Fibroblast of lung (primary cell): Measurements from ENCODE around the gene ESPN. TPM values are rescaled to one million over a fixed set of nuclear protein-coding genes. Genes with fewer than 3 reads are reported as not detected.
A peak's percentile ranks its signal among the peaks of the same experiment; 100 is the strongest.

Experiments used
- DNase-seq, 2 donors: peaks; one replicate each; pipeline versions ENCODE4 v3.0.0 to v3.0.0-alpha.2; 2010; ENCODE audit warnings: low read depth in 2 of 2
- H2AFZ ChIP-seq: 2 replicates; pipeline ENCODE4 v1.5.1; 2012; ENCODE audit warnings: low read length, control low read depth, inconsistent platforms
- H3K27ac ChIP-seq: 2 replicates; pipeline ENCODE4 v1.5.1; 2011; ENCODE audit warnings: low read length, control low read depth; ENCODE audit not compliant: insufficient read depth
- H3K27me3 ChIP-seq: 2 replicates; pipeline ENCODE4 v1.5.1; 2011; ENCODE audit warnings: mild to moderate bottlenecking, low read length; ENCODE audit not compliant: control insufficient read depth, insufficient read depth
- H3K36me3 ChIP-seq: 2 replicates; pipeline ENCODE4 v1.5.1; 2011; ENCODE audit warnings: low read length; ENCODE audit not compliant: control insufficient read depth, insufficient read depth
- H3K4me1 ChIP-seq: 2 replicates; pipeline ENCODE4 v1.5.1; 2011; ENCODE audit warnings: low read length; ENCODE audit not compliant: control insufficient read depth, insufficient read depth; ENCODE audit errors: extremely low read depth
- H3K4me2 ChIP-seq: 2 replicates; pipeline ENCODE4 v1.5.1; 2011; ENCODE audit warnings: low read length, control low read depth; ENCODE audit not compliant: insufficient read depth; ENCODE audit errors: extremely low read depth
- H3K4me3 ChIP-seq, 4 experiments: fragments of 200-600 bp in 1 of 4; sonication (generic) in 1 of 4; replicated peaks in 1 of 4; 2 replicates each; pipeline ENCODE4 v1.5.1; 2011 to 2016; ENCODE audit warnings: low read length in 4 of 4, low read depth in 3 of 4, mild to moderate bottlenecking in 3 of 4, control low read depth in 2 of 4, inconsistent platforms in 1 of 4, mixed read lengths in 1 of 4; ENCODE audit not compliant: insufficient read depth in 1 of 4; ENCODE audit errors: control extremely low read depth in 1 of 4
- H3K79me2 ChIP-seq: 2 replicates; pipeline ENCODE4 v1.5.1; 2012; ENCODE audit warnings: mild to moderate bottlenecking, low read length, inconsistent platforms; ENCODE audit not compliant: control insufficient read depth, insufficient read depth
- H3K9ac ChIP-seq: 2 replicates; pipeline ENCODE4 v1.5.1; 2011; ENCODE audit warnings: mild to moderate bottlenecking, low read length, control low read depth; ENCODE audit not compliant: insufficient read depth
- H3K9me3 ChIP-seq: 2 replicates; pipeline ENCODE4 v1.5.1; 2012; ENCODE audit warnings: low read depth, low read length; ENCODE audit not compliant: control insufficient read depth, insufficient read depth
- H4K20me1 ChIP-seq: 2 replicates; pipeline ENCODE4 v1.5.1; 2011; ENCODE audit warnings: low read length; ENCODE audit not compliant: control insufficient read depth, insufficient read depth; ENCODE audit errors: extremely low read depth
- EZH2 ChIP-seq: IDR thresholded peaks from 2 replicates; pipeline ENCODE4 v1.5.1; 2012; ENCODE audit warnings: low read length, control low read depth, mild to moderate bottlenecking; ENCODE audit errors: missing control alignments
- polyA plus RNA-seq, 2 donors: library from polyadenylated mRNA; depleted of rRNA in 1 of 2; stranded (reverse) in 1 of 2; unstranded in 1 of 2; fragments of >200 nt; gene quantifications; 2 replicates each; pipeline ENCODE4 v1.2.1, GENCODE V29; 2011 to 2012; ENCODE audit warnings: missing spikeins in 1 of 2
- total RNA-seq: library from RNA; depleted of rRNA; stranded (reverse); fragments of >200 nt; gene quantifications from 2 replicates; pipeline ENCODE4 v1.2.1, GENCODE V29; 2014
- TF ChIP-seq, protein P1 (sequence below), 2 donors: IDR thresholded peaks in 1 of 2; conservative IDR thresholded peaks in 1 of 2; 1 replicate in 1 of 2; 2 replicates in 1 of 2; pipeline ENCODE4 v1.5.1; 2011 to 2012; ENCODE audit warnings: low read length in 2 of 2, control low read depth in 1 of 2, inconsistent platforms in 1 of 2, low read depth in 1 of 2, mild to moderate bottlenecking in 1 of 2

Gene ESPN
- total and polyA plus RNA-seq, 2 donors (not counting 1 experiment from before 2014, with no cell fraction given) = not detected

DNA sequence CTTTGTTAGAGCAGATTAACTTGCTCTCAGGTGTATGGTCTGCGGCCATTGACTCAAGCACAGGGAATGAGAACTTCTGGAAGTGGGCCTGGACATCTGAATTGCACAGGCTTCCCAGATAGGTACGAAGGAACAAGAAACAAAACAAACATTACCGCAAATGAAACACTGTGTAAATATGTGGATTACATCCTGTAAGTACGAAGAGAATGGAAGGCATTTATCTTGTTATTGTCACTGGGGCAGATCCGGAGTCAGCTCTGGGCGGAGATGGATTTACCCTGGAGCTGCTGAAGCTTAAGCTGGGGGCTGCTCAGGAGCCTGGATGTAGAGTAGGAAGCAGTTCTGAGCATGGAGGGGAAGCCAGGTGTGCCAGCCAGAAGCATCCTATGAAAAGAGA is 11.7 kb upstream of the ESPN start:
- Histone ChIP-seq H3K27ac (no peak overlapping the region), H3K9me3 (no peaks in the 10 kb centered on the region), H4K20me1 (no peaks in the 10 kb centered on the region), H3K4me3 (no peak overlapping the region), H3K9ac (no peak overlapping the region), H3K27me3 (peaks cover 22% of the 10 kb centered on the region), H2AFZ (no peak overlapping the region), H3K79me2 (no peaks in the 10 kb centered on the region), H3K4me1 (no peaks in the 10 kb centered on the region), H3K4me2 (no peak overlapping the region), H3K36me3 (no peaks in the 10 kb centered on the region)
- TF ChIP-seq, protein P1, sequence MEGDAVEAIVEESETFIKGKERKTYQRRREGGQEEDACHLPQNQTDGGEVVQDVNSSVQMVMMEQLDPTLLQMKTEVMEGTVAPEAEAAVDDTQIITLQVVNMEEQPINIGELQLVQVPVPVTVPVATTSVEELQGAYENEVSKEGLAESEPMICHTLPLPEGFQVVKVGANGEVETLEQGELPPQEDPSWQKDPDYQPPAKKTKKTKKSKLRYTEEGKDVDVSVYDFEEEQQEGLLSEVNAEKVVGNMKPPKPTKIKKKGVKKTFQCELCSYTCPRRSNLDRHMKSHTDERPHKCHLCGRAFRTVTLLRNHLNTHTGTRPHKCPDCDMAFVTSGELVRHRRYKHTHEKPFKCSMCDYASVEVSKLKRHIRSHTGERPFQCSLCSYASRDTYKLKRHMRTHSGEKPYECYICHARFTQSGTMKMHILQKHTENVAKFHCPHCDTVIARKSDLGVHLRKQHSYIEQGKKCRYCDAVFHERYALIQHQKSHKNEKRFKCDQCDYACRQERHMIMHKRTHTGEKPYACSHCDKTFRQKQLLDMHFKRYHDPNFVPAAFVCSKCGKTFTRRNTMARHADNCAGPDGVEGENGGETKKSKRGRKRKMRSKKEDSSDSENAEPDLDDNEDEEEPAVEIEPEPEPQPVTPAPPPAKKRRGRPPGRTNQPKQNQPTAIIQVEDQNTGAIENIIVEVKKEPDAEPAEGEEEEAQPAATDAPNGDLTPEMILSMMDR (conservative IDR thresholded peaks at IDR 0.05 in 1 of 2, IDR thresholded peaks at IDR 0.05 in 1 of 2; ENCODE audit: low read depth in 1 of 2, low read length in 2 of 2) = no peak
- no peak for TF ChIP-seq EZH2
- peak in 1 of 2 donors; percentile 62 for DNase-seq

DNA sequence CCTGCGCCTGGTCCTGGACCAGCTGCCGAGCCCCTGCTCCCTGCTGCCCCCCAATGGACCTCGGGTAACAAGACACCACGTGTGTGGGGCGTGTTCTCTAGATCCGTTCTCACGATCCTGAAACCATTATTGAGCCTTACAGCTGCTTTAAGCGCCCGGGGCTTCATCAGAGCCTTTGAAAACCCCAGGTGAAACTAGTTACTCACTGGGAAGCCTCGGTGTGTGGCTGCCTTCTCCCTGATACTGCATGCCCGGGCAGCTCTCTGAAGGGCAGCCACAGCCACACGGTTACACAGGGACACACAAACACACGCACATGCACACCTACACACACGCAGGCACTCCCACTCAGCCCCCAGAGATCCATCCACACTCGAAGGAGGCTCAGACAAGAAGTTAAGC is 10.1 kb upstream of the ESPN start:
- Histone ChIP-seq H3K36me3 (no peaks in the 10 kb centered on the region), H4K20me1 (no peaks in the 10 kb centered on the region), H3K27ac (no peak overlapping the region), H3K4me3 (peak overlapping the region in 1 of 4 experiments; percentile 2), H3K4me2 (peak overlapping the region; percentile 32), H3K27me3 (peaks cover 34% of the 10 kb centered on the region), H3K9me3 (no peaks in the 10 kb centered on the region), H3K79me2 (no peaks in the 10 kb centered on the region), H3K9ac (no peak overlapping the region), H2AFZ (peak overlapping the region; percentile 32), H3K4me1 (no peaks in the 10 kb centered on the region)
- DNase-seq = peak; percentile 42 to 58
- TF ChIP-seq EZH2 = no peak
- TF ChIP-seq, protein P1 (conservative IDR thresholded peaks at IDR 0.05 in 1 of 2, IDR thresholded peaks at IDR 0.05 in 1 of 2; ENCODE audit: low read depth in 1 of 2, low read length in 2 of 2) = peak; percentile 61 to 70

DNA sequence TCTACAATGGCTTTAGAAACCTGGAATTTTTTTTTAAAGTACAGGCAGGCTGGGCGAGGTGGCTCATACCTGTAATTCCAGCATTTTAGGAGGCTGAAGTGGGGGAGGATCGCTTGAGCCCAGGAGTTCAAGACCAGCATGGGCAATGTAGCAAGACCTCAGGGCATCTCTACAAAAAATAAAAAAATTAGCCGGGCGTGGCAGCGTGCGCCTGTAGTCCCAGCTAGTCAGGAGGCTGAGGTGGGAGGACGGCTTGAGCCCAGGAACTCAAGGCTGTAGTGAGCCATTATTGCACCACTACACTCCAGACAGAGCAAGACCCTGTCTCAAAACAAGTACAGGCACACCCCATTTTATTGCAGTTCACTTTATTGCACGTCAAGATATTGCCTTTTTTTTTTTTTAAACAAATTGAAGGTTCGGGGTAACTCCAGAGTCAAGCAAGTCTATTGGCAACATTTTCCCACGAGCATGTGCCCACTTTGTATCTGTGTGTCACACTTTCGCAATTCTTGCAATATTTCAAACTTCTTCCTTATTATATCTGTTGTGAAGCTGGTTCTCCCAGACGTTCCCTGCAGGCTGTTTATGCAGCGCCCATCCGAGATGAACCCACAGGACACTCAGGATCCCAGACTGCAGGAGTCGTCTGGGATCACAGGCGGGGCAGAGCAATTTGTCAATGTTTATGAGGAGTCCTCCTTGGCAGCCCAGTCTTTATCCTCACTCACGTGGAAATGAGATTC is 9.5 kb upstream of the ESPN start:
- no peak for DNase-seq
- Histone ChIP-seq H4K20me1 (no peaks in the 10 kb centered on the region), H3K9me3 (no peaks in the 10 kb centered on the region), H3K27ac (no peak overlapping the region), H3K4me3 (no peak overlapping the region), H3K36me3 (no peaks in the 10 kb centered on the region), H3K4me2 (no peak overlapping the region), H3K27me3 (peaks cover 36% of the 10 kb centered on the region), H3K9ac (no peak overlapping the region), H3K4me1 (no peaks in the 10 kb centered on the region), H3K79me2 (no peaks in the 10 kb centered on the region), H2AFZ (peak overlapping the region; percentile 32)
- TF ChIP-seq, protein P1 (conservative IDR thresholded peaks at IDR 0.05 in 1 of 2, IDR thresholded peaks at IDR 0.05 in 1 of 2; ENCODE audit: low read depth in 1 of 2, low read length in 2 of 2) = no peak
- TF ChIP-seq EZH2 = no peak
